Measurements from ENCODE around the gene PRG3. TPM values are rescaled to one million over a fixed set of nuclear protein-coding genes. Genes with fewer than 3 reads are reported as not detected.

Gene PRG3
- total and polyA plus RNA-seq, 2 donors (not counting 3 experiments of a cell fraction or from before 2014, with no cell fraction given): not detected

GRCh38 chr11:57419146-57419545 lies 38.2 kb upstream of the PRG3 start:
- peaks cover 20% of the 10 kb centered on the region for H3K4me1 ChIP-seq (ENCODE audit: control insufficient read depth, extremely low read depth, insufficient read depth, low read length)
- intact Hi-C loops (cut with micrococcal nuclease): no loop called here
- dilution Hi-C loops (cut with MboI; ENCODE audit: extremely low pct_ligation_motif_present, low sequenced_read_pairs): no loop called here
- H3K9ac ChIP-seq (replicated peaks; ENCODE audit: extremely low read depth, insufficient read depth, low read length): no peak overlapping the region
- H3K27me3 ChIP-seq (ENCODE audit: control insufficient read depth in 2 of 2, insufficient read depth in 2 of 2, low read length in 2 of 2): no peaks in the 10 kb centered on the region
- no peak overlapping the region for H2AFZ ChIP-seq (ENCODE audit: low read depth, low read length)
- POLR2A ChIA-PET: no interaction called here
- TF ChIP-seq FOS (IDR thresholded peaks at IDR 0.05; ENCODE audit: borderline replicate concordance, insufficient read depth, low read length): no peak
- no peak for TF ChIP-seq POLR2AphosphoS5 (IDR thresholded peaks at IDR 0.05; ENCODE audit: insufficient read depth, low read depth, low read length)
- TF ChIP-seq GATA2 (IDR thresholded peaks at IDR 0.05; ENCODE audit: insufficient read depth, insufficient read length, low read depth, low read length): no peak
- TF ChIP-seq POLR2A (IDR thresholded peaks at IDR 0.05; ENCODE audit: low read depth, low read length): no peak
- no peak for TF ChIP-seq JUN (IDR thresholded peaks at IDR 0.05; ENCODE audit: borderline replicate concordance, insufficient read depth, insufficient read length, low read depth)
- no peak for TF ChIP-seq MYC (IDR thresholded peaks at IDR 0.05; ENCODE audit: low read depth, low read length)
- TF ChIP-seq EZH2 (IDR thresholded peaks at IDR 0.05; ENCODE audit: borderline replicate concordance, low read depth, low read length, severe bottlenecking): no peak
- TF ChIP-seq CTCF (IDR thresholded peaks at IDR 0.05; ENCODE audit: extremely low read depth in 1 of 2, insufficient read depth in 1 of 2, low read depth in 1 of 2, low read length in 2 of 2): no peak
- TF ChIP-seq, protein P1, sequence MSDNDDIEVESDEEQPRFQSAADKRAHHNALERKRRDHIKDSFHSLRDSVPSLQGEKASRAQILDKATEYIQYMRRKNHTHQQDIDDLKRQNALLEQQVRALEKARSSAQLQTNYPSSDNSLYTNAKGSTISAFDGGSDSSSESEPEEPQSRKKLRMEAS (IDR thresholded peaks at IDR 0.05; ENCODE audit: insufficient read depth, insufficient read length): no peak
- H3K9me1 ChIP-seq (replicated peaks; ENCODE audit: control insufficient read depth, extremely low read depth, insufficient read depth, low read length): no peaks in the 10 kb centered on the region
- H3K27ac ChIP-seq (ENCODE audit: insufficient read depth, low read depth, low read length): no peak overlapping the region
- no TSS peak for BruUV-seq (replicated peaks)
- CTCF ChIA-PET: interaction anchor here (0.7 kb wide), 2 partner anchors 38 kb away, joined by 3 to 4 read pairs; partner anchors contain the start of gene PRG3
- no peak for FAIRE-seq
- DNase-seq (ENCODE audit: low read depth, low spot score): no peak
- no peak overlapping the region for H3K4me3 ChIP-seq (replicated peaks in 1 of 3; ENCODE audit: insufficient read depth in 1 of 3, low read depth in 1 of 3, low read length in 3 of 3)
- H3K9me3 ChIP-seq (replicated peaks; ENCODE audit: control insufficient read depth, insufficient read depth, low read length): no peaks in the 10 kb centered on the region
- H3K79me2 ChIP-seq (ENCODE audit: control insufficient read depth, insufficient read depth, low read length): peaks cover 6% of the 10 kb centered on the region
- H4K20me1 ChIP-seq (replicated peaks; ENCODE audit: control insufficient read depth, extremely low read depth, insufficient read depth, low read length): no peaks in the 10 kb centered on the region
- H3K4me2 ChIP-seq (ENCODE audit: insufficient read depth, low read length): no peak overlapping the region
- peaks cover 16 to 20% of the 10 kb centered on the region in 2 experiments for H3K36me3 ChIP-seq (ENCODE audit: control insufficient read depth in 2 of 2, extremely low read depth in 1 of 2, insufficient read depth in 2 of 2, low read length in 2 of 2)

All from endothelial cell of umbilical vein (primary cell).